HG03520 (cell line): Measurements from ENCODE around the gene GAGE12D.
"Not testable (repeated sequence)": the region's sequence is repeated elsewhere in the genome, so short reads cannot be mapped to it uniquely, and the experiment has no call there.

Experiments used
- ATAC-seq: cut with Tn5 transposase; IDR thresholded peaks from one replicate; pipeline ENCODE4 v1.9.1; 2021; ENCODE audit warnings: mild to moderate bottlenecking, moderate library complexity; ENCODE audit not compliant: unreplicated experiment

The GAGE12D gene, protein sequence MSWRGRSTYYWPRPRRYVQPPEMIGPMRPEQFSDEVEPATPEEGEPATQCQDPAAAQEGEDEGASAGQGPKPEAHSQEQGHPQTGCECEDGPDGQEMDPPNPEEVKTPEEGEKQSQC

DNA sequence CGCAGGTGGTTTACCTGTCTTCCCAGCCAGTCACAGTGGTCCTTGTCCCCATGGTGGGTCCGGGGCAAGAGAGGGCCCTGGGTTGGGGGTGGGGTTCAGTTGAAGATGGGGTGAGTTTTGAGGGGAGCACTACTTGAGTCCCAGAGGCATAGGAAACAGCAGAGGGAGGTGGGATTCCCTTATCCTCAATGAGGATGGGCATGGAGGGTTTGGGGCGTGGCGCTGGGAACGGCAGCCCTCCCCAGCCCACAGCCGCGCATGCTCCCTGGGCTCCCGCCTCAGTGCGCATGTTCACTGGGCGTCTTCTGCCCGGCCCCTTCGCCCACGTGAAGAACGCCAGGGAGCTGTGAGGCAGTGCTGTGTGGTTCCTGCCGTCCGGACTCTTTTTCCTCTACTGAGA lies at the start of gene GAGE12D:
Gene GAGE12D (plus strand): TSS at position 301 of the 400 bp plus-strand sequence. CDS start 1,155 bp downstream, outside the sequence.
- not testable (repeated sequence) for ATAC-seq

DNA sequence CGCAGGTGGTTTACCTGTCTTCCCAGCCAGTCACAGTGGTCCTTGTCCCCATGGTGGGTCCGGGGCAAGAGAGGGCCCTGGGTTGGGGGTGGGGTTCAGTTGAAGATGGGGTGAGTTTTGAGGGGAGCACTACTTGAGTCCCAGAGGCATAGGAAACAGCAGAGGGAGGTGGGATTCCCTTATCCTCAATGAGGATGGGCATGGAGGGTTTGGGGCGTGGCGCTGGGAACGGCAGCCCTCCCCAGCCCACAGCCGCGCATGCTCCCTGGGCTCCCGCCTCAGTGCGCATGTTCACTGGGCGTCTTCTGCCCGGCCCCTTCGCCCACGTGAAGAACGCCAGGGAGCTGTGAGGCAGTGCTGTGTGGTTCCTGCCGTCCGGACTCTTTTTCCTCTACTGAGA lies 9.7 kb upstream of the GAGE12D start, which contains the start of gene GAGE12C:
Gene GAGE12C (plus strand): TSS at position 301 of the 400 bp plus-strand sequence. CDS start 1,155 bp downstream, outside the sequence.
- not testable (repeated sequence) for ATAC-seq

DNA sequence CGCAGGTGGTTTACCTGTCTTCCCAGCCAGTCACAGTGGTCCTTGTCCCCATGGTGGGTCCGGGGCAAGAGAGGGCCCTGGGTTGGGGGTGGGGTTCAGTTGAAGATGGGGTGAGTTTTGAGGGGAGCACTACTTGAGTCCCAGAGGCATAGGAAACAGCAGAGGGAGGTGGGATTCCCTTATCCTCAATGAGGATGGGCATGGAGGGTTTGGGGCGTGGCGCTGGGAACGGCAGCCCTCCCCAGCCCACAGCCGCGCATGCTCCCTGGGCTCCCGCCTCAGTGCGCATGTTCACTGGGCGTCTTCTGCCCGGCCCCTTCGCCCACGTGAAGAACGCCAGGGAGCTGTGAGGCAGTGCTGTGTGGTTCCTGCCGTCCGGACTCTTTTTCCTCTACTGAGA lies 9.5 kb downstream of the GAGE12D start, which contains the start of gene GAGE12E:
Gene GAGE12E (plus strand): TSS at position 301 of the 400 bp plus-strand sequence. CDS start 1,155 bp downstream, outside the sequence.
- ATAC-seq = not testable (repeated sequence)

DNA sequence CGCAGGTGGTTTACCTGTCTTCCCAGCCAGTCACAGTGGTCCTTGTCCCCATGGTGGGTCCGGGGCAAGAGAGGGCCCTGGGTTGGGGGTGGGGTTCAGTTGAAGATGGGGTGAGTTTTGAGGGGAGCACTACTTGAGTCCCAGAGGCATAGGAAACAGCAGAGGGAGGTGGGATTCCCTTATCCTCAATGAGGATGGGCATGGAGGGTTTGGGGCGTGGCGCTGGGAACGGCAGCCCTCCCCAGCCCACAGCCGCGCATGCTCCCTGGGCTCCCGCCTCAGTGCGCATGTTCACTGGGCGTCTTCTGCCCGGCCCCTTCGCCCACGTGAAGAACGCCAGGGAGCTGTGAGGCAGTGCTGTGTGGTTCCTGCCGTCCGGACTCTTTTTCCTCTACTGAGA lies 19.0 kb downstream of the GAGE12D start, which contains the start of gene GAGE12F:
Gene GAGE12F (plus strand): TSS at position 301 of the 400 bp plus-strand sequence. CDS start 1,155 bp downstream, outside the sequence.
- ATAC-seq = not testable (repeated sequence)

DNA sequence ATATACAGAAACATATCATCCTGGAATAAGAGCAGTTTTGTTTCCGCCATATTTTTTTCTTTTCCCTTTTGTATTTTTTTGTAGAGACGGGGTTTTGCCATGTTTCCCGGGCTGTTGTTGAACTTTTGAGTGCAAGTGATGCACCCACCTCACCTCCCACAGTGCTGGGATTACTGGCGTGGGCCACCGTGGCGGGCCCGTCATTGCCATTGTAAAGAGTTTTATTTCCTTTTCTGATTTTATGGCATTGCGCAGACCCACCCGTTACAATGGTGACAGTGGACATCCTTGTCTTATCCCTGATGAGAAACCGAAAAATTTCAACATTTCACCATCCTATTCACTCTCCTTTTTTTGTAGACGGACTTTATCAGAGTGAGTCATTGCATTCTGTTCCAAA lies 27.2 kb downstream of the GAGE12D start:
- not testable (repeated sequence) for ATAC-seq

DNA sequence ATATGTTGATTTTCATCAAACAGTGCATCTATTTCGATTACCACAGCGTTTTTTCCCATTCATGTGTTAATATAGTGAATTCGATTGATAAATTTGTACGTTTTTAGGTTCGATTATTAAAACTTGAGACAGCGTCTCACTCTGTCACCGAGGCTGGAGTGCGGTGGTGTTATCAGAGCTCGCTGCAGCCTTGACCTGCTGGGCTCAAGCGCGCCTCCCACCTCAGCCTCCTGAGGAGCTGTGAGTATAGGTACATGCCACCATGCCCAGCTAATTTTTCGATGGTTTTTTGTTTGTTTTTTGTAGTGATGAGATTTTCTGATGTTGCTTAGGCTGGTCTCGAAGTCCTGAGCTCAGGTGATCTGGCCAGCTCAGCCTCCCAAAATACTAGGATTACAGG lies 27.6 kb downstream of the GAGE12D start:
- ATAC-seq = not testable (repeated sequence)

DNA sequence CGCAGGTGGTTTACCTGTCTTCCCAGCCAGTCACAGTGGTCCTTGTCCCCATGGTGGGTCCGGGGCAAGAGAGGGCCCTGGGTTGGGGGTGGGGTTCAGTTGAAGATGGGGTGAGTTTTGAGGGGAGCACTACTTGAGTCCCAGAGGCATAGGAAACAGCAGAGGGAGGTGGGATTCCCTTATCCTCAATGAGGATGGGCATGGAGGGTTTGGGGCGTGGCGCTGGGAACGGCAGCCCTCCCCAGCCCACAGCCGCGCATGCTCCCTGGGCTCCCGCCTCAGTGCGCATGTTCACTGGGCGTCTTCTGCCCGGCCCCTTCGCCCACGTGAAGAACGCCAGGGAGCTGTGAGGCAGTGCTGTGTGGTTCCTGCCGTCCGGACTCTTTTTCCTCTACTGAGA lies 28.6 kb downstream of the GAGE12D start, which contains the start of gene GAGE12G:
Gene GAGE12G (plus strand): TSS at position 301 of the 400 bp plus-strand sequence. CDS start 1,155 bp downstream, outside the sequence.
- not testable (repeated sequence) for ATAC-seq

DNA sequence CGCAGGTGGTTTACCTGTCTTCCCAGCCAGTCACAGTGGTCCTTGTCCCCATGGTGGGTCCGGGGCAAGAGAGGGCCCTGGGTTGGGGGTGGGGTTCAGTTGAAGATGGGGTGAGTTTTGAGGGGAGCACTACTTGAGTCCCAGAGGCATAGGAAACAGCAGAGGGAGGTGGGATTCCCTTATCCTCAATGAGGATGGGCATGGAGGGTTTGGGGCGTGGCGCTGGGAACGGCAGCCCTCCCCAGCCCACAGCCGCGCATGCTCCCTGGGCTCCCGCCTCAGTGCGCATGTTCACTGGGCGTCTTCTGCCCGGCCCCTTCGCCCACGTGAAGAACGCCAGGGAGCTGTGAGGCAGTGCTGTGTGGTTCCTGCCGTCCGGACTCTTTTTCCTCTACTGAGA lies 38.1 kb downstream of the GAGE12D start, which contains the start of gene GAGE12H:
Gene GAGE12H (plus strand): TSS at position 301 of the 400 bp plus-strand sequence. CDS start 1,155 bp downstream, outside the sequence.
- not testable (repeated sequence) for ATAC-seq

DNA sequence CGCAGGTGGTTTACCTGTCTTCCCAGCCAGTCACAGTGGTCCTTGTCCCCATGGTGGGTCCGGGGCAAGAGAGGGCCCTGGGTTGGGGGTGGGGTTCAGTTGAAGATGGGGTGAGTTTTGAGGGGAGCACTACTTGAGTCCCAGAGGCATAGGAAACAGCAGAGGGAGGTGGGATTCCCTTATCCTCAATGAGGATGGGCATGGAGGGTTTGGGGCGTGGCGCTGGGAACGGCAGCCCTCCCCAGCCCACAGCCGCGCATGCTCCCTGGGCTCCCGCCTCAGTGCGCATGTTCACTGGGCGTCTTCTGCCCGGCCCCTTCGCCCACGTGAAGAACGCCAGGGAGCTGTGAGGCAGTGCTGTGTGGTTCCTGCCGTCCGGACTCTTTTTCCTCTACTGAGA lies 47.7 kb downstream of the GAGE12D start, which contains the start of gene GAGE2A:
Gene GAGE2A (plus strand): TSS at position 301 of the 400 bp plus-strand sequence. CDS start 1,155 bp downstream, outside the sequence.
- not testable (repeated sequence) for ATAC-seq

DNA sequence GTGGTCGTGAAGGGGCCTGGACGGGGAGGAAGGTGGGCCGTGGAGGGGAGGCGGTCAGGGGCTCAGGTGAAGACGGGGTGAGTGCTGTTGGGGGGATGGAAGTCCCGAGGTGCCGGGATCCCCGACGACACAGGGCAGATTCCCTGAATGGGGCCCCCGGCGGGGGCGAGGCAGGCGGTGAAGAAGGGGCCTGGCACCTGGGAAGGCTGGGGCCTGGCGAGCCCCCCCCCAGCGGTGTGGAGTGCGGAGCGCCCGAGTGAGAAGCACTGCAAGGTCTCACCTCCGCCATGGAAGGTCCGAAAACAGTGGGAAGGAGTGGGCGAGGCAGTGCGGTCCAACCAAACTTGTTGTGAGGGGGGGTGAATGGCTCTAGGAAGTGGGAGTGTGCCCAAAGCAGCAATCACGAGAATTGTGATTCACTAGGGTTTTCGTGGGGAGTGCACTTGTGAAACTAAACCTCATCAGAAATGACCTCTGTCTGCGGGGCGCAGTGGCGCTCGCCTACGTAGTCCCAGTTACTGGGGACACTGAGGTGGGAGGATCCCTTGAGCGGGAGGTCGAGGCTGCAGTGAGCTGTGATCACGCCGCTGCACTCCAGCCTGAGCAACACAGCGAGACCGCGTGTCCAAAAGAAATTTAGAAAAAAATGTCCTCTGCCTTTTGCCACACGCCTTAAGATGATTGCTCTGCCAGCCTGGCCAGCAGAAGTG lies 48.4 kb downstream of the GAGE12D start:
- not testable (repeated sequence) for ATAC-seq

DNA sequence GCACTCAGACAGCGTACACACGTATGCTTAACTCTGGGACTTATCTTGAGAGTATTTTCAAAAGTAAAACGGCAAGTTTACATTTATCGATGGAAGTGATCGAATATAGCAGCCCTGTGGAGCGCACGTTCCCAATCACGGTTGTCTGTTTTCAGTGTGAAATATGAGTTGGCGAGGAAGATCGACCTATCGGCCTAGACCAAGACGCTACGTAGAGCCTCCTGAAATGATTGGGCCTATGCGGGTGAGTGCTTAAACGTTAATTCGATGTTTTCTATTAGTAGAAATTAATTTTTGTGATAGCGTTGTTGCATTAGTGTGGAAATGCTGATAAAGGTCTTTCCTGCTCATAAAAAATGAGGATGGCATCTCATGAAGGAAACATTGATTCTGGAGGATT lies 49.0 kb downstream of the GAGE12D start:
- not testable (repeated sequence) for ATAC-seq
